GM12873 (cell line): ENCODE results near the gene PRR33.

Source experiments
- CTCF ChIP-seq: IDR thresholded peaks from 2 replicates; pipeline ENCODE4 v1.5.1; 2012; ENCODE audit warnings: low read depth, mild to moderate bottlenecking, moderate library complexity, low read length, control low read depth; ENCODE audit not compliant: insufficient read depth; ENCODE audit errors: missing control alignments

PRR33 gene

GRCh38 chr11:1916986-1917522, 25.4 kb upstream of the PRR33 start:
- no peak for TF ChIP-seq CTCF

- TF ChIP-seq CTCF: no peak
Observed at GRCh38 chr11:1916132-1916985, 24.7 kb upstream of the PRR33 start.

- TF ChIP-seq CTCF: no peak
Observed at GRCh38 chr11:1915795-1916131, 24.1 kb upstream of the PRR33 start.

- TF ChIP-seq CTCF: no peak
Observed at GRCh38 chr11:1913271-1914060, 21.8 kb upstream of the PRR33 start.

- TF ChIP-seq CTCF: no peak
Observed at GRCh38 chr11:1912289-1912878, 20.7 kb upstream of the PRR33 start.

GRCh38 chr11:1909524-1909923, 17.8 kb upstream of the PRR33 start:
- no peak for TF ChIP-seq CTCF

- no peak for TF ChIP-seq CTCF
Observed at GRCh38 chr11:1908618-1909017, 16.9 kb upstream of the PRR33 start.
